ENCODE data around the gene RIMBP2. TPM values are rescaled to one million over a fixed set of nuclear protein-coding genes. Genes with fewer than 3 reads are reported as not detected.

RIMBP2 gene
- total RNA-seq, 1 donor from 2014 or later = 47.7 TPM

GRCh38 chr12:130644566-130644965, 71.5 kb downstream of the RIMBP2 start:
- no peak for FAIRE-seq
- DNase-seq (ENCODE audit: low spot score in 2 of 2) = no peak

DNA sequence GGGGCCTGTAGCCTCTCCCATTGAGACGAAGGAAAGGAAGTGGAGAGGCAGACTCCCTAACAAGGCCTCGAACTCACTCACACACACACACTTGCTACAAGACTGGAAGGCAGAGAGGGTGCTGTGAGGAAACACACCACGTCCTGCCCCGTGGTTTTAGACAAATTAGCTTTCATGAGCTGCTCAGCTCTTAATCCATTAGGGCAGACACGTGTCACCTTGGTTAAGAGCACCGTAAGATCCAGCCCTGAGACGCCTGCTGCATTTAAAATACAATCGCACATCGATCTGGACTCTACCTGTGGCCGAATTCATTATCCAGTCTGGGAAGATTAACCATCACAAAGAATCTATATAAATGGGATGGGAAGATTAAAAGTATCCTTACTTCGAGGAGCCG, 72.0 kb downstream of the RIMBP2 start:
- no peak for DNase-seq (ENCODE audit: low spot score in 2 of 2)
- no peak for FAIRE-seq

DNA sequence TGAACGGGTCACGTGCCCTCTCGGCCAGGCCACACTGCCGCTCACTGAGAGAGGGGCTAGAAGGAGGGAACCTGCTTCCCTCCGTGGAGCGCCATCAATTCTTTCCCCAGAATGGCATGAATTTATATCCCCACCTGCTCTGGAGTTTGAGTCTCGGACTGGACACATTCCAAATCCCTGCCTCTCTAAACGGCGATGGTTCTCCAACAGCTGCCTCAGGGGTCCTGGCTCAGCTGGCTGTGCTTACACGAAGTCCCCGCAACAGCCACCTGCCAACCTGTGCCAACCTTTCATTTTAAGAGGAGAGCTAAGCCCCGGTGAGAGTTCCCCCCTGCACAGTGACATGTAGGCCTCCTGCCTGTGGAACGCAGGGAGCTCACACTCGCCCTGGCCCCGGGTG, 73.2 kb downstream of the RIMBP2 start:
- DNase-seq (ENCODE audit: low spot score in 2 of 2) (no peak), FAIRE-seq (no peak)

GRCh38 chr12:130641533-130642184, 74.4 kb downstream of the RIMBP2 start:
- DNase-seq (ENCODE audit: low spot score in 2 of 2) (no peak), FAIRE-seq (no peak)

DNA sequence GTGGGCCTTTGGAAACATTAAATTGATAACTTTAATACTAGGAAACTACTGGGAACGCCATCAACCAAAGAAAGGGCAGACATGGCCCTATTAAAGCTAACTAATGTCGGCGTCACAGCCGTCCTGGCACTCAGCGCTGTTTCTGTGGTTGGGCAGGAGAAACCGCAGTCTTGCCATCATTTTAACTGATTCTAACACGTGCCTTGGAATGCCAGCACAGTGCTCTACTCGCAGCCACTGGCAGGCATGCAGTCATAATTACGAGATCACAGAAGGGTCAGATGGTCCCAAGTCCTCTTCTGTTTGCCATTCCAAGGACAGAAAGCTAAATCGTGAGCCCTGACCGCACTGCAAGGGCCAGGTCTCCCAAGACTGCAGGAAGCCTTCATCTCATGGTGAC, 75.2 kb downstream of the RIMBP2 start:
- DNase-seq (ENCODE audit: low spot score in 2 of 2) (no peak), FAIRE-seq (no peak)

GRCh38 chr12:130640496-130640895, 75.6 kb downstream of the RIMBP2 start:
- DNase-seq (ENCODE audit: low spot score in 2 of 2) = no peak
- no peak for FAIRE-seq

- FAIRE-seq = no peak
- DNase-seq (ENCODE audit: low spot score in 2 of 2) = no peak
These were observed 76.3 kb downstream of the RIMBP2 start for GRCh38 chr12:130639476-130640424.

GRCh38 chr12:130636370-130636769, 79.7 kb downstream of the RIMBP2 start:
- DNase-seq (ENCODE audit: low spot score in 2 of 2) (no peak), FAIRE-seq (no peak)

DNA sequence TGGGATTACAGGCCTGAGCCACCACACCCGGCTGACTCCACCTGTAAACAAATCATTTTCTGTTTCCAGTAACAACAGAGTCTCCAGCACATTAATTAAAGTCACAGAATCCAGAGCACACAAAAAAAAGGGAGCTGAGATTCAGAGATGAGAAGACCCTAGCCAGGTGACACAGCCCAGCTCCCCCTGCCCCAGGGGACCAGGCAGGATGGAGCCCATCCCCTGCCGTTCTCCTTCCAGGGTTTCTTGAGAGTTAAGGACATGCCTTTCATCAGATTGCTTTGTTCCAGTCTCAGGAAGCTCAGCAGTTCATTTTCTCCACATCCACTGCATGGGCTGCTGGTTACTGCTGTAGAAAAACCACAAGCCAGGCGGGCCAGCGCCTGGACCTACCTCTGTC, 81.2 kb downstream of the RIMBP2 start:
- no peak for DNase-seq (ENCODE audit: low spot score in 2 of 2)
- FAIRE-seq = no peak

DNA sequence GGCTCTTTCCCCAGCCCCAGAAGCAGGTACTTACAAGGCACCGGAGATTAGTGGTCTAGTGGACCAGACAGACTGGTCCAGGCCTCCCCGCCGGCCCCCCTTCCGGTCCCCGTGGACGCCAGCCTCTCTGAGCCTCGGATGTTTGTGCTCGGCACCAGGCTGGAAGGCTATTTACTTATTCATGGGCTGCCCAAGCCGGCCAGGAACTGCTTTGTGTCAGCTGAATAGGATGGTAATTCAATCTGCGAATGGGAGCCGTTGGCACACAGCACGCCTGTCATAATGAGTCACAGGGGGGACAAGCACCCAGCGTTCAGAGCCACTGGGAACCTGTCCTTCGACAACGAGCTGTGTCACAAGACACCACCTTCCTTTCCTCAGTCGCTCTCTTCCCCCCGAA, 82.3 kb downstream of the RIMBP2 start:
- no peak for FAIRE-seq
- peak in 1 of 2 donors; percentile 67 for DNase-seq (ENCODE audit: low spot score in 2 of 2)

GRCh38 chr12:130632642-130633041, 83.5 kb downstream of the RIMBP2 start:
- FAIRE-seq = no peak

GRCh38 chr12:130628304-130628703, 87.8 kb downstream of the RIMBP2 start:
- DNase-seq (ENCODE audit: low spot score in 2 of 2) = no peak
- no peak for FAIRE-seq

More at GRCh38 chr12:130632642-130633041, 83.5 kb downstream of the RIMBP2 start:
- no peak for DNase-seq (ENCODE audit: low spot score in 2 of 2)

DNA sequence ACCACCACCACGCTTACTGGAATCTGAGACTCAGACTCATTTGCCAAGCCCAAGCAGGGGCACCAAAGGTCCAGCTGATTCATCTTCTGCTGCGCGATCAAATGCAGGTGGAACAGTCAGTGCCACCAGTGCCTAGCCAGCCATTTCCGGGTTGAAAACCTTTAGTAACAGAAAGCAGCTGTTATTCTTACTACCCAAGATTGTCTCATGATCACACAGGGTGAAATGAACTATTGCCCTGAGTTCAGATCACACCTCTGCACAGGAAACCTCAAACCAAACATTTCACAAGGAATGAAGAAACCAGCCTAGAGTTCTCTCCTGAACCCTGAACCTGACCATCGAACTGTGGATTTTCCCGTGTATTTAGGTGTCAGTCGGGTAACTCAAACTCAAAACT, 88.9 kb downstream of the RIMBP2 start:
- DNase-seq (ENCODE audit: low spot score in 2 of 2) (no peak), FAIRE-seq (no peak)

DNA sequence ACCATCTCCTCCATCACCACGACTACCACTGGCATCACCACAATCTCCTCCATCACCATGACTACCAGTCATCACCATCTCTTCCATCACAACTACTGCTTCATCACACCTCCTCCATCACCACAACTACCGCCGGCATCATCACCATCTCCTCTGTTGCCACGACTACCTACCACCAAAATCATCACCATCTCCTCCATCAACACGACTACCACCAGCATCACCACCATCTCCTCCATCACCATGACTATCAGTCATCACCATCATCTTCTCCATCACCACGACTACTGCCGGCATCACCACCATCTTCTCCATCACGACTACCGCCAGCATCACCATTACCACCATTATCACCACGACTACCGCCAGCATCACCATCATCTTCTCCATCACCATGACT, 89.5 kb downstream of the RIMBP2 start:
- no peak for DNase-seq (ENCODE audit: low spot score in 2 of 2)
- no peak for FAIRE-seq

DNA sequence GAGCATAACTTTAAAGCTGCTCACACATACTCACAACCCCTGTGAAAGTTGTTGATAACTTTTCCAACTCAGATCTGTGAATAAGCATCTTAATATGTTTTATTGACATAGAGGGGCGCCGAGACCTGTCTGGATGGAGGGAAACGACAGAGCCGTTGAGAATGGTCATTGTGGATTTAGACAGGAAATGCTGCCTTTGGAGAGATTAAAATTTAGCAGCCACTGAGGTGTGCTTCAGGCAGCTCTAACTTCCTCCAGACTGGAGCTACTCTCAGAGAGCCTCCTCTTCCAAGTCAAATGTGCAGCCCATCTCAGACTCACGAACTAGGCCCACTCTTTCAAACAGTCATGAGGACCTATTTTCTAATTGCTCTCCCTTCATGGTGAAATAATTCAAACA, 90.9 kb downstream of the RIMBP2 start:
- no peak for FAIRE-seq
- no peak for DNase-seq (ENCODE audit: low spot score in 2 of 2)

DNA sequence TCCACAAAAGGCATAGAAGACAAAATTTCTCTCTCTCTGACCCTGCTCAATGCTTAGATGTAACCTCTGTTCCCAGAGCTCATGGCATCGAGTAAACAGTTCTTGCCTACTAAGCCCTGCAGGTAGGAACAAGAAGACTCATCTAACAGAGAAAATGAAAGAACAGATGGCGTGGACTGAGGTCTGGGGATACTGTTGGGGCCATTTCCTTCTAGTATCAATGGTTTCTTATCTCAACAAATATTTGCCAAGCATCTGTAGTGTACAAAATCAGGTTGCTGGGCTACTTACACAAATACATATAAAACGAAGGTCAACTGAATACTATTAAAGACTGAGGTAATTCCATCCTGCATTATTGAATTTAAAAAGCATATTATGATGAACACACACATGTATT, 93.3 kb downstream of the RIMBP2 start:
- no peak for DNase-seq (ENCODE audit: low spot score in 2 of 2)
- FAIRE-seq = no peak

DNA sequence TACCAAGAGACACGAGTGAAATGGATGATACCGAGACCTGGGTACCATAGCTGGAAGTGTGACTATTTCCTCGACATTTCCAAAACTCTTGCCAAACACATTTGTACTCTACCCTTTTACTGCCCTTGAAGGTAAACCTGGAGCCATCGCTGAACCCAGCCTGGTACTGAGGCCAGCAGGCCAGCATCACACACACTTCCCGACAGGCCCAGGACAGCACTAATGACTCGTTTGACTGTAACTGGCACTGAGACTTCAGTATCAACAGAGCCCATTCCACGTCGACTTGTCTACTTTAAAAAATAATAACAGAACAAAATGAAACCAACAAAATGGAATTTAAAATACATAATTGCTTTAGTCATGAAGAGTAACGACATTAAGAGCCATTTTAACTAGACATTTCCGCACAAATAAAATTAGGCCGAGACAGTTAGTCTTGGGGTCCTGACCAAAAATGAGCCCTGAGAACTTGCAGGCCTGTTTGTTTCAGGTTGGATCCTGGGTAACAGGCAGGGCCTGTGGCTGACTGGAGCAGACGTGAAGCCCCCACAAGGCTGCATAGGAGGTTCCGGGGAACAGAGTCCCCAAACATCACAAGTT, 94.3 kb downstream of the RIMBP2 start:
- no peak for FAIRE-seq
- no peak for DNase-seq (ENCODE audit: low spot score in 2 of 2)

- FAIRE-seq = no peak
- no peak for DNase-seq (ENCODE audit: low spot score in 2 of 2)
These were observed 95.3 kb downstream of the RIMBP2 start for GRCh38 chr12:130620756-130621155.

- no peak for DNase-seq (ENCODE audit: low spot score in 2 of 2)
- FAIRE-seq = no peak
These were observed 95.8 kb downstream of the RIMBP2 start for GRCh38 chr12:130620281-130620680.

- DNase-seq (ENCODE audit: low spot score in 2 of 2) (no peak), FAIRE-seq (no peak)
These were observed 96.6 kb downstream of the RIMBP2 start for GRCh38 chr12:130619385-130620001.

GRCh38 chr12:130617219-130617618, 98.9 kb downstream of the RIMBP2 start:
- FAIRE-seq (no peak), DNase-seq (ENCODE audit: low spot score in 2 of 2) (no peak)

Measured in frontal cortex (tissue), 4 donors.